HG02763 (cell line): ENCODE data around the gene VGF.
"Not testable (repeated sequence)": the region's sequence is repeated elsewhere in the genome, so short reads cannot be mapped to it uniquely, and the experiment has no call there.

Source experiments
- ATAC-seq: cut with Tn5 transposase; IDR thresholded peaks from one replicate; pipeline ENCODE4 v1.9.1; 2021; ENCODE audit warnings: mild to moderate bottlenecking, moderate library complexity; ENCODE audit not compliant: unreplicated experiment

Gene VGF

GRCh38 chr7:101121631-101121990 lies 43.8 kb downstream of the VGF start:
- not testable (repeated sequence) for ATAC-seq

- no peak for ATAC-seq
Observed at GRCh38 chr7:101120315-101120714, 45.1 kb downstream of the VGF start.

- ATAC-seq = no peak
Observed at GRCh38 chr7:101119876-101120275, 45.5 kb downstream of the VGF start.

- ATAC-seq = no peak
Observed at GRCh38 chr7:101118856-101119255, 46.5 kb downstream of the VGF start.

- ATAC-seq = no peak
Observed at GRCh38 chr7:101116898-101117297, 48.5 kb downstream of the VGF start.

- no peak for ATAC-seq
Observed at GRCh38 chr7:101115215-101115614, 50.2 kb downstream of the VGF start.

GRCh38 chr7:101114492-101114891 lies 50.9 kb downstream of the VGF start:
- no peak for ATAC-seq

- ATAC-seq = no peak
Observed at GRCh38 chr7:101113836-101114235, 51.5 kb downstream of the VGF start.

GRCh38 chr7:101113140-101113539 lies 52.2 kb downstream of the VGF start:
- not testable (repeated sequence) for ATAC-seq
